IMR-90 (cell line): ENCODE data around the gene BCL2L11. TPM values are rescaled to one million over a fixed set of nuclear protein-coding genes. Genes with fewer than 3 reads are reported as not detected.

Experiments
- ATAC-seq: fragments of 200-7000 bp; cut with Tn5 transposase; 2 replicates; pipeline ENCODE4 v1.9.1; 2020; ENCODE audit warnings: low read depth, mild to moderate bottlenecking, moderate library complexity
- BruUV-seq: library from RNA; stranded (reverse); fragments of 400-500 nt; replicated peaks from 2 replicates; lab custom pipeline; 2021; lab: Mats Ljungman, UMichigan
- CTCF ChIA-PET: fragments of 300-600 bp; formaldehyde crosslinking; extraction: SDS; loops from one replicate; lab custom pipeline; 2021; ENCODE audit warnings: antibody characterized with exemption; lab: Yijun Ruan, JAX
- POLR2A ChIA-PET: fragments of 300-600 bp; sonication (Branson Sonifier 250); formaldehyde crosslinking; loops from one replicate; lab custom pipeline; 2022; ENCODE audit warnings: antibody characterized with exemption; ENCODE audit not compliant: unreplicated experiment; lab: Charles Lee
- DNase-seq: peaks from one replicate; pipeline ENCODE4 v3.0.0; 2013
- H2AFZ ChIP-seq: replicated peaks from 2 replicates; pipeline ENCODE3; 2013; ENCODE audit warnings: low read length, mild to moderate bottlenecking; ENCODE audit not compliant: poor library complexity
- H2AK5ac ChIP-seq: 2 replicates; pipeline ENCODE4 v1.6.1; 2013; ENCODE audit warnings: low read depth, low read length, inconsistent platforms
- H2AK9ac ChIP-seq: replicated peaks from 2 replicates; pipeline ENCODE3; 2013; ENCODE audit warnings: mild to moderate bottlenecking, low read depth, low read length, moderate library complexity; ENCODE audit not compliant: poor library complexity
- H2BK120ac ChIP-seq: 2 replicates; pipeline ENCODE4 v1.6.1; 2013; ENCODE audit warnings: low read depth, low read length, inconsistent platforms
- H2BK15ac ChIP-seq: 3 replicates; pipeline ENCODE4 v1.6.1; 2013; ENCODE audit warnings: low read depth, low read length, inconsistent platforms
- H2BK20ac ChIP-seq: 2 replicates; pipeline ENCODE4 v1.6.1; 2013; ENCODE audit warnings: low read depth, mild to moderate bottlenecking, inconsistent platforms, low read length, moderate library complexity
- H2BK5ac ChIP-seq: 2 replicates; pipeline ENCODE4 v1.6.1; 2013; ENCODE audit warnings: mild to moderate bottlenecking, low read depth, low read length, inconsistent platforms; ENCODE audit not compliant: poor library complexity, severe bottlenecking
- H3K14ac ChIP-seq: replicated peaks from 2 replicates; pipeline ENCODE4 v1.6.1; 2013; ENCODE audit warnings: low read depth, low read length, inconsistent platforms
- H3K18ac ChIP-seq: 2 replicates; pipeline ENCODE4 v1.6.1; 2013; ENCODE audit warnings: low read depth, low read length, control low read depth
- H3K23ac ChIP-seq: 2 replicates; pipeline ENCODE4 v1.6.1; 2013; ENCODE audit warnings: low read depth, low read length, inconsistent platforms
- H3K27ac ChIP-seq: 2 replicates; pipeline ENCODE4 v1.5.1; 2013; ENCODE audit warnings: mild to moderate bottlenecking, control low read depth, low read length; ENCODE audit not compliant: insufficient read depth
- H3K27me3 ChIP-seq: 2 replicates; pipeline ENCODE4 v1.6.1; 2013; ENCODE audit warnings: low read length; ENCODE audit not compliant: control insufficient read depth, insufficient read depth
- H3K36me3 ChIP-seq: 2 replicates; pipeline ENCODE4 v1.6.1; 2013; ENCODE audit warnings: low read length, mixed read lengths; ENCODE audit not compliant: control insufficient read depth, insufficient read depth
- H3K4ac ChIP-seq: 2 replicates; pipeline ENCODE4 v1.6.1; 2013; ENCODE audit warnings: low read depth, low read length, inconsistent platforms
- H3K4me1 ChIP-seq: 2 replicates; pipeline ENCODE4 v1.6.1; 2013; ENCODE audit warnings: low read length, mixed read lengths; ENCODE audit not compliant: control insufficient read depth, insufficient read depth
- H3K4me2 ChIP-seq: 2 replicates; pipeline ENCODE4 v1.6.1; 2013; ENCODE audit warnings: low read depth, mild to moderate bottlenecking, control low read depth, low read length, moderate library complexity
- H3K4me3 ChIP-seq: 2 replicates; pipeline ENCODE4 v1.5.1; 2013; ENCODE audit warnings: low read depth, mild to moderate bottlenecking, control low read depth, low read length, moderate library complexity; ENCODE audit not compliant: insufficient read depth
- H3K56ac ChIP-seq: 2 replicates; pipeline ENCODE4 v1.6.1; 2013; ENCODE audit warnings: low read length, inconsistent platforms; ENCODE audit not compliant: insufficient read depth; ENCODE audit errors: extremely low read depth
- H3K79me1 ChIP-seq, 2 experiments: 2 replicates each; pipeline ENCODE4 v1.6.1; 2013; ENCODE audit warnings: low read length in 2 of 2, inconsistent platforms in 1 of 2, low read depth in 1 of 2
- H3K9ac ChIP-seq: 2 replicates; pipeline ENCODE4 v1.6.1; 2013; ENCODE audit warnings: low read depth, low read length, control low read depth
- H3K9me1 ChIP-seq: 2 replicates; pipeline ENCODE4 v1.6.1; 2013; ENCODE audit warnings: low read length, inconsistent platforms; ENCODE audit not compliant: insufficient read depth
- H3K9me3 ChIP-seq: 2 replicates; pipeline ENCODE4 v1.6.1; 2013; ENCODE audit warnings: low read length; ENCODE audit not compliant: control insufficient read depth, insufficient read depth
- H4K20me1 ChIP-seq: 2 replicates; pipeline ENCODE4 v1.6.1; 2013; ENCODE audit warnings: low read length, inconsistent platforms; ENCODE audit not compliant: insufficient read depth
- H4K5ac ChIP-seq: 2 replicates; pipeline ENCODE4 v1.6.1; 2013; ENCODE audit warnings: mild to moderate bottlenecking, low read depth, low read length, control low read depth
- H4K8ac ChIP-seq, 2 experiments: 2 replicates each; pipeline ENCODE4 v1.6.1; 2013; ENCODE audit warnings: low read depth in 2 of 2, low read length in 2 of 2, control low read depth in 1 of 2, inconsistent platforms in 1 of 2
- H4K91ac ChIP-seq: 2 replicates; pipeline ENCODE4 v1.6.1; 2013; ENCODE audit warnings: low read depth, low read length, inconsistent platforms; ENCODE audit not compliant: insufficient read depth
- BHLHE40 ChIP-seq: fragments of 150-350 bp; IDR thresholded peaks from 2 replicates; pipeline ENCODE4 v1.6.1; 2016; ENCODE audit warnings: mild to moderate bottlenecking, low read depth, low read length
- CTCF ChIP-seq: conservative IDR thresholded peaks from 2 replicates; pipeline ENCODE4 v1.5.1; 2012; ENCODE audit warnings: mild to moderate bottlenecking, low read depth, low read length, improper control_type of control experiment
- ELK1 ChIP-seq: fragments of 150-350 bp; IDR thresholded peaks from 2 replicates; pipeline ENCODE4 v1.6.1; 2016; ENCODE audit warnings: low read depth, mild to moderate bottlenecking, low read length, moderate library complexity, borderline replicate concordance
- FOS ChIP-seq: fragments of 150-350 bp; IDR thresholded peaks from 2 replicates; pipeline ENCODE4 v1.6.1; 2016; ENCODE audit warnings: low read depth, low read length
- MAZ ChIP-seq: IDR thresholded peaks from 2 replicates; pipeline ENCODE4 v1.6.1; 2012; ENCODE audit warnings: low read depth, mild to moderate bottlenecking, low read length, improper control_type of control experiment, moderate library complexity, borderline replicate concordance
- NFE2L2 ChIP-seq: fragments of 150-350 bp; IDR thresholded peaks from 2 replicates; pipeline ENCODE4 v1.6.1; 2016; ENCODE audit warnings: low read depth, mild to moderate bottlenecking, low read length
- RCOR1 ChIP-seq: IDR thresholded peaks from 2 replicates; pipeline ENCODE4 v1.6.1; 2012; ENCODE audit warnings: mild to moderate bottlenecking, low read length, improper control_type of control experiment; ENCODE audit not compliant: insufficient replicate concordance
- RFX5 ChIP-seq: IDR thresholded peaks from 2 replicates; pipeline ENCODE4 v1.8.0; 2012; ENCODE audit warnings: low read depth, mild to moderate bottlenecking, low read length, moderate library complexity
- WGBS, 2 experiments: methylation state at CpG; one replicate each; pipeline versions ENCODE4 v1.1.5 to v1.1.7; 2013; ENCODE audit warnings: missing lambda C conversion rate in 2 of 2; ENCODE audit not compliant: insufficient read length in 1 of 2; ENCODE audit errors: extremely low coverage in 2 of 2; 5-methylcytosine and 5-hydroxymethylcytosine counted together
- dilution Hi-C: fragments of 300-500 bp; cut with HindIII; formaldehyde crosslinking; loops from one replicate; pipeline ENCODE4 v1.14.3; 2018; ENCODE audit warnings: low sequenced_read_pairs; ENCODE audit not compliant: unreplicated experiment
- in situ Hi-C: fragments of 300-500 bp; cut with MboI; formaldehyde crosslinking; loops from 3 replicates; pipeline ENCODE4 v1.14.3; 2019; ENCODE audit warnings: low sequenced_read_pairs, inconsistent platforms, mixed read lengths
- intact Hi-C: fragments of 100-400 bp; cut with micrococcal nuclease; formaldehyde crosslinking; loops from 2 replicates; pipeline ENCODE4 v1.10.0; 2022
- polyA plus RNA-seq, 3 experiments: library from polyadenylated mRNA; depleted of rRNA; stranded (reverse); fragments of >200 nt; gene quantifications; 2 replicates each; pipeline ENCODE4 v1.2.3, GENCODE V29; 2012; ENCODE audit warnings: low replicate concordance in 1 of 3
- total RNA-seq: library from RNA; depleted of rRNA; stranded (reverse); fragments of >200 nt; gene quantifications from 2 replicates; pipeline ENCODE4 v1.2.3, GENCODE V29; 2012

Gene BCL2L11
- total and polyA plus RNA-seq, 2 of the 4 experiments (the other 2 are of a cell fraction) = 1.1 to 1.7 TPM

GRCh38 chr2:111135237-111135909 is 14.7 kb downstream of the BCL2L11 start:
- Histone ChIP-seq H2BK120ac (no peak overlapping the region), H3K4me3 (no peak overlapping the region), H2BK15ac (no peak overlapping the region), H2AK5ac (no peak overlapping the region), H3K23ac (no peak overlapping the region), H2BK20ac (no peak overlapping the region), H3K14ac (no peak overlapping the region), H2BK5ac (no peak overlapping the region), H3K18ac (no peak overlapping the region), H3K9me1 (no peaks in the 10 kb centered on the region; the same call in 1 of the 2 replicates), H4K8ac (no peak overlapping the region), H3K56ac (no peak overlapping the region), H3K4ac (no peak overlapping the region; the same call in 1 of the 2 replicates), H2AK9ac (no peak overlapping the region), H3K27ac (no peak overlapping the region), H3K79me1 (no peaks in the 10 kb centered on the region), H4K5ac (no peak overlapping the region), H3K9me3 (no peaks in the 10 kb centered on the region), H3K27me3 (no peaks in the 10 kb centered on the region), H3K9ac (no peak overlapping the region), H4K20me1 (peaks cover 6% of the 10 kb centered on the region; the same call in 1 of the 2 replicates), H4K91ac (no peak overlapping the region), H2AFZ (no peak overlapping the region), H3K4me1 (no peaks in the 10 kb centered on the region; the same call in 1 of the 2 replicates), H3K4me2 (no peak overlapping the region), H3K36me3 (peaks cover 15% of the 10 kb centered on the region; the same call in 1 of the 2 replicates)
- ChIA-PET POLR2A (no interaction called here), CTCF (no interaction called here)
- WGBS, 2 experiments = no CpG with 5 or more reads among the region's 3 CpGs
- no peak for TF ChIP-seq CTCF
- no peak for TF ChIP-seq RCOR1
- TF ChIP-seq RFX5 = no peak
- no peak for TF ChIP-seq NFE2L2
- TF ChIP-seq MAZ = no peak
- no peak for TF ChIP-seq FOS
- no peak for TF ChIP-seq ELK1
- TF ChIP-seq BHLHE40 = no peak
- dilution Hi-C loops = no loop called here
- no TSS peak for BruUV-seq
- ATAC-seq (no peak), DNase-seq (no peak)
- in situ Hi-C loops = no loop called here
- intact Hi-C loops = no loop called here
